Stimulated activated CD8-positive, alpha-beta memory T cell treated with anti-CD3 and anti-CD28 coated beads, Interleukin-4, amount 100 ng/mL, for 24 hours (primary cell): ENCODE results near the gene PAPLN.

Experiments
- DNase-seq: peaks from one replicate; pipeline ENCODE4 v3.0.0-alpha.2; 2020; ENCODE audit warnings: low read depth

PAPLN gene

GRCh38 chr14:73246387-73247150, 9.3 kb downstream of the PAPLN start:
- no peak for DNase-seq

- DNase-seq: no peak
Observed at GRCh38 chr14:73248108-73248868, 11.0 kb downstream of the PAPLN start.

GRCh38 chr14:73249108-73249507, 11.8 kb downstream of the PAPLN start:
- no peak for DNase-seq

- DNase-seq: no peak
Observed at GRCh38 chr14:73249564-73250316, 12.4 kb downstream of the PAPLN start.

- no peak for DNase-seq
Observed at GRCh38 chr14:73250317-73250713, 13.0 kb downstream of the PAPLN start.

- no peak for DNase-seq
Observed at GRCh38 chr14:73250781-73251500, 13.6 kb downstream of the PAPLN start.

GRCh38 chr14:73251516-73252215, 14.4 kb downstream of the PAPLN start:
- DNase-seq: no peak

- DNase-seq: no peak
Observed at GRCh38 chr14:73252491-73253322, 15.4 kb downstream of the PAPLN start.

GRCh38 chr14:73253323-73253610, 16.0 kb downstream of the PAPLN start:
- DNase-seq: no peak

GRCh38 chr14:73253721-73254120, 16.4 kb downstream of the PAPLN start:
- no peak for DNase-seq

GRCh38 chr14:73254247-73255004, 17.1 kb downstream of the PAPLN start:
- no peak for DNase-seq

GRCh38 chr14:73255005-73255400, 17.7 kb downstream of the PAPLN start:
- no peak for DNase-seq

GRCh38 chr14:73255693-73256225, 18.5 kb downstream of the PAPLN start:
- no peak for DNase-seq

GRCh38 chr14:73258076-73258475, 20.8 kb downstream of the PAPLN start:
- no peak for DNase-seq

- no peak for DNase-seq
Observed at GRCh38 chr14:73258845-73259611, 21.7 kb downstream of the PAPLN start.

- DNase-seq: no peak
Observed at GRCh38 chr14:73259837-73260236, 22.5 kb downstream of the PAPLN start.

GRCh38 chr14:73260574-73260973, 23.3 kb downstream of the PAPLN start:
- no peak for DNase-seq

GRCh38 chr14:73261075-73261474, 23.8 kb downstream of the PAPLN start:
- DNase-seq: no peak
